K562 (cell line): ENCODE data around the gene PCK2. TPM values are rescaled to one million over a fixed set of nuclear protein-coding genes. Genes with fewer than 3 reads are reported as not detected.

Experiments used
- CREB1 ChIP-seq, 2 experiments: sonication (generic) in 1 of 2; formaldehyde crosslinking in 1 of 2; IDR thresholded peaks; 2 replicates each; pipeline versions ENCODE4 v1.6.1 to v1.8.0; 2012 to 2022; ENCODE audit warnings: inconsistent platforms in 1 of 2, mild to moderate bottlenecking in 1 of 2, missing genetic modification reagents in 1 of 2, moderate library complexity in 1 of 2
- DMBX1 ChIP-seq: fragments of 250-450 bp; sonication (Bioruptor Pico); IDR thresholded peaks from 2 replicates; pipeline ENCODE4 v1.8.0; 2022; ENCODE audit warnings: inconsistent platforms, mild to moderate bottlenecking, moderate library complexity, borderline replicate concordance
- EP300 ChIP-seq: IDR thresholded peaks from 2 replicates; pipeline ENCODE4 v1.6.1; 2012; ENCODE audit warnings: low read length, improper control_type of control experiment
- FOXJ3 ChIP-seq: sonication (generic); formaldehyde crosslinking; IDR thresholded peaks from 2 replicates; pipeline ENCODE4 v1.4.0; 2020; ENCODE audit warnings: mild to moderate bottlenecking, missing genetic modification reagents
- MAFF ChIP-seq: IDR thresholded peaks from 2 replicates; pipeline ENCODE4 v1.6.1; 2012; ENCODE audit warnings: low read length, improper control_type of control experiment
- MCM3 ChIP-seq: fragments of 450-650 bp; IDR thresholded peaks from 2 replicates; pipeline ENCODE4 v1.6.1; 2016
- MCM5 ChIP-seq: fragments of 450-650 bp; IDR thresholded peaks from 2 replicates; pipeline ENCODE4 v1.6.1; 2016; ENCODE audit warnings: low read depth
- NCOA4 ChIP-seq: fragments of 450-650 bp; IDR thresholded peaks from 2 replicates; pipeline ENCODE4 v1.6.1; 2018; ENCODE audit warnings: mild to moderate bottlenecking; ENCODE audit not compliant: partially characterized antibody
- NONO ChIP-seq, 2 experiments: fragments of 200-400 bp in 1 of 2; fragments of 450-650 bp in 1 of 2; formaldehyde crosslinking in 1 of 2; IDR thresholded peaks; 2 replicates each; pipeline ENCODE4 v1.6.1; 2017; ENCODE audit warnings: low read depth in 2 of 2, mild to moderate bottlenecking in 2 of 2, moderate library complexity in 2 of 2, low read length in 1 of 2
- NR2C2 ChIP-seq, 2 experiments: fragments of 200-800 bp in 1 of 2; sonication (Bioruptor generic) in 1 of 2; sonication (generic) in 1 of 2; formaldehyde crosslinking in 1 of 2; IDR thresholded peaks; 2 replicates each; pipeline versions ENCODE4 v1.6.1 to v1.8.0; 2016 to 2022; ENCODE audit warnings: mild to moderate bottlenecking in 1 of 2, missing compliant biosample characterization in 1 of 2, missing genetic modification characterization in 1 of 2, missing genetic modification reagents in 1 of 2
- PRPF4 ChIP-seq: fragments of 200-400 bp; formaldehyde crosslinking; IDR thresholded peaks from one replicate; pipeline ENCODE4 v1.6.1; 2017; ENCODE audit warnings: low read length, low read depth, mild to moderate bottlenecking; ENCODE audit not compliant: insufficient read depth, poor library complexity, severe bottlenecking
- PURB ChIP-seq: sonication (generic); formaldehyde crosslinking; IDR thresholded peaks from 2 replicates; pipeline ENCODE4 v1.9.0; 2021; ENCODE audit warnings: low read depth, mild to moderate bottlenecking, missing genetic modification reagents
- RBM39 ChIP-seq: fragments of 200-400 bp; formaldehyde crosslinking; optimal IDR thresholded peaks from 2 replicates; pipeline ENCODE3; 2018; ENCODE audit warnings: low read depth, low read length
- SLC30A9 ChIP-seq: fragments of 250-450 bp; sonication (Bioruptor Pico); IDR thresholded peaks from 2 replicates; pipeline ENCODE4 v1.8.0; 2022; ENCODE audit warnings: mild to moderate bottlenecking, moderate library complexity
- SMARCC2 ChIP-seq: fragments of 450-650 bp; IDR thresholded peaks from 2 replicates; pipeline ENCODE4 v1.6.1; 2017; ENCODE audit warnings: antibody characterized with exemption, moderate library complexity, mild to moderate bottlenecking, low read depth
- SMC3 ChIP-seq: conservative IDR thresholded peaks from 2 replicates; pipeline ENCODE4 v1.6.1; 2011; ENCODE audit warnings: low read depth, low read length, improper control_type of control experiment; ENCODE audit not compliant: insufficient read depth
- SP1 ChIP-seq: sonication (generic); formaldehyde crosslinking; IDR thresholded peaks from 2 replicates; pipeline ENCODE4 v1.8.1; 2022; ENCODE audit warnings: mild to moderate bottlenecking, missing genetic modification reagents
- SREBF1 ChIP-seq: fragments of 150-350 bp; IDR thresholded peaks from 2 replicates; pipeline ENCODE4 v1.6.1; 2014; ENCODE audit warnings: antibody characterized with exemption, low read depth, low read length, borderline replicate concordance
- TGIF2 ChIP-seq: sonication (generic); formaldehyde crosslinking; IDR thresholded peaks from 2 replicates; pipeline ENCODE4 v1.8.1; 2022; ENCODE audit warnings: mild to moderate bottlenecking, missing genetic modification reagents, moderate library complexity
- ZNF175 ChIP-seq: fragments of 200-800 bp; sonication (Bioruptor generic); IDR thresholded peaks from 2 replicates; pipeline ENCODE4 v1.6.1; 2016; ENCODE audit warnings: low read depth, mild to moderate bottlenecking, missing genetic modification characterization, missing compliant biosample characterization
- ZNF830 ChIP-seq: fragments of 250-450 bp; sonication (Bioruptor Pico); IDR thresholded peaks from 2 replicates; pipeline ENCODE4 v1.5.0; 2021; ENCODE audit warnings: mild to moderate bottlenecking
- polyA plus RNA-seq, 8 experiments: library from polyadenylated mRNA; depleted of rRNA in 4 of 8; stranded (reverse) in 5 of 8; unstranded in 3 of 8; fragments of >200 nt; fragmentation: Nextera tagmentation in 2 of 8; fragmentation: Illumina TruSeq in 1 of 8; extraction: Ambion mirVana in 2 of 8; extraction: Trizol in 1 of 8; gene quantifications; 2 replicates each; pipeline versions ENCODE4 v1.2.1 to v1.2.3, GENCODE V29; 2011 to 2014; ENCODE audit warnings: inconsistent platforms in 1 of 8, missing spikeins in 1 of 8
- total RNA-seq, 7 experiments: library from RNA; depleted of rRNA in 6 of 7; stranded (reverse); fragments of >200 nt in 6 of 7; fragmentation: Illumina TruSeq in 2 of 7; extraction: Trizol in 2 of 7; gene quantifications; 2 replicates each; pipeline versions ENCODE4 v1.2.1 to v1.2.3, GENCODE V29; 2011 to 2021; ENCODE audit warnings: low replicate concordance in 1 of 7
- TF ChIP-seq, protein P1 (sequence below): fragments of 450-650 bp; formaldehyde crosslinking; IDR thresholded peaks from 2 replicates; pipeline ENCODE4 v1.4.0; 2020; ENCODE audit warnings: mild to moderate bottlenecking, moderate library complexity
- TF ChIP-seq, protein P2 (sequence below): sonication (generic); formaldehyde crosslinking; IDR thresholded peaks from 2 replicates; pipeline ENCODE4 v1.9.0; 2022; ENCODE audit warnings: mild to moderate bottlenecking, missing genetic modification reagents
- TF ChIP-seq, protein P3 (sequence below): fragments of 250-450 bp; sonication (Bioruptor Pico); IDR thresholded peaks from 2 replicates; pipeline ENCODE4 v1.9.0; 2021; ENCODE audit warnings: mild to moderate bottlenecking, inconsistent platforms

Gene PCK2
- total and polyA plus RNA-seq, 9 of the 15 experiments (the other 6 are each of a cell fraction or from before 2014, with no cell fraction given): 3.3 to 60.9 (median 30.4) TPM

DNA sequence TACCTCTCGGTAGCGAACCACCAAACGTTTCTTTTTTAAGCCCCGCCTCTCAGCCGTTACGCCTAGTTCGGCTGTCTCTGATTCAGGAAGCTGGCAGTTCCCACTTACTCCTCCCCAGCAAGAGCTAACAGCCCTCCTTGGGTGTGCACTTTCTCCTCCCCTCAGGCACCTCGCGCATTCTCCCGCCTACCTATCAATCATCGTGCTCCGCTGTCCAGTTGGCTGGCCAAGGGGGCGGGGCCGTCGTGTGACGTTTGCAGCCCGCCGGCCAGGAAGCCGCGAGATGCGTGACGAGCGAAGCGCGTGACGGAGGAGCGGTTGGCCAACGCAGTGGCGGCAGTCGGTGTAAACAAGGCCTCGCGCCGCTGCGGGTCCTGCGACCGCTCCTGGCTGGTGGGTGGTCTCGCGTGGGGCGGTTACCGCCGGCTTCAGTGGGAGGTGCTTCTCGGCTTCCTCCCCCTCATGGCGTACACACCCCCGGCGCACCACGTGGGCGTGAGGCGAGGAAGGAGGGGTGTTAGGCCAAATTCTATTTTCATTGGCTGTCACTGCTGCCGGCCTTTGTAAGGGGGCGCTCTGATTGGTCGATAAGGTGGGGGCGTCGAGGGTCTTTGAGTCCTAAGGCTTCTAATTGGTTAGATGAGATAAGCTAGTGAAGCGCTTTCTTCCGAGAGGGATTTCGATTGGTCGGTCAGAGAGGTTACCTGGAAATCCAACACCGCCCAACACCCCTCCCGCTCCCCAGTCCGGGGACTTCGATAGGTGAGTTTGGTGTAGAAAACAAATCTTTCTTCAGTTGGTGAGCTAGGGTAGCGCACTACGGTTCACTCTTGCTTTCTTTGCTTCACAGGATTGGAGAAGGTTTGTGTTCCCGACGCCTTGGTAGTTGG lies 20.7 kb downstream of the PCK2 start, which contains the start of the genes DCAF11 and NRL (continued):
- TF ChIP-seq NR2C2 (CRISPR knock-in tag; IDR thresholded peaks at IDR 0.05) (no peak), NR2C2 (tag; IDR thresholded peaks at IDR 0.05) (peak; percentile 78; the same call in 1 of the 2 replicates), SP1 (CRISPR knock-in tag) (peak; percentile 99), ZNF830 (CRISPR knock-in tag) (no peak), MCM5 (no peak), PURB (CRISPR knock-in tag) (no peak), SREBF1 (no peak), SLC30A9 (no peak), DMBX1 (no peak), CREB1 (IDR thresholded peaks at IDR 0.05) (peak; percentile 93), CREB1 (CRISPR knock-in tag; IDR thresholded peaks at IDR 0.05) (peak; percentile 97), SMC3 (no peak), MAFF (no peak), NONO (IDR thresholded peaks at IDR 0.05; ENCODE audit: low read depth in 2 of 2, low read length in 1 of 2) (no peak), EP300 (no peak; the same call in 1 of the 2 replicates), PRPF4 (no peak), FOXJ3 (CRISPR knock-in tag) (no peak), NCOA4 (no peak), MCM3 (no peak), ZNF175 (CRISPR knock-in tag) (no peak), TGIF2 (no peak), SMARCC2 (no peak), RBM39 (no peak)
- TF ChIP-seq, protein P1, sequence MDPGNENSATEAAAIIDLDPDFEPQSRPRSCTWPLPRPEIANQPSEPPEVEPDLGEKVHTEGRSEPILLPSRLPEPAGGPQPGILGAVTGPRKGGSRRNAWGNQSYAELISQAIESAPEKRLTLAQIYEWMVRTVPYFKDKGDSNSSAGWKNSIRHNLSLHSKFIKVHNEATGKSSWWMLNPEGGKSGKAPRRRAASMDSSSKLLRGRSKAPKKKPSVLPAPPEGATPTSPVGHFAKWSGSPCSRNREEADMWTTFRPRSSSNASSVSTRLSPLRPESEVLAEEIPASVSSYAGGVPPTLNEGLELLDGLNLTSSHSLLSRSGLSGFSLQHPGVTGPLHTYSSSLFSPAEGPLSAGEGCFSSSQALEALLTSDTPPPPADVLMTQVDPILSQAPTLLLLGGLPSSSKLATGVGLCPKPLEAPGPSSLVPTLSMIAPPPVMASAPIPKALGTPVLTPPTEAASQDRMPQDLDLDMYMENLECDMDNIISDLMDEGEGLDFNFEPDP (CRISPR knock-in tag): no peak
- TF ChIP-seq, protein P2, sequence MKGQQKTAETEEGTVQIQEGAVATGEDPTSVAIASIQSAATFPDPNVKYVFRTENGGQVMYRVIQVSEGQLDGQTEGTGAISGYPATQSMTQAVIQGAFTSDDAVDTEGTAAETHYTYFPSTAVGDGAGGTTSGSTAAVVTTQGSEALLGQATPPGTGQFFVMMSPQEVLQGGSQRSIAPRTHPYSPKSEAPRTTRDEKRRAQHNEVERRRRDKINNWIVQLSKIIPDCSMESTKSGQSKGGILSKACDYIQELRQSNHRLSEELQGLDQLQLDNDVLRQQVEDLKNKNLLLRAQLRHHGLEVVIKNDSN (CRISPR knock-in tag): peak; percentile 96
- TF ChIP-seq, protein P3, sequence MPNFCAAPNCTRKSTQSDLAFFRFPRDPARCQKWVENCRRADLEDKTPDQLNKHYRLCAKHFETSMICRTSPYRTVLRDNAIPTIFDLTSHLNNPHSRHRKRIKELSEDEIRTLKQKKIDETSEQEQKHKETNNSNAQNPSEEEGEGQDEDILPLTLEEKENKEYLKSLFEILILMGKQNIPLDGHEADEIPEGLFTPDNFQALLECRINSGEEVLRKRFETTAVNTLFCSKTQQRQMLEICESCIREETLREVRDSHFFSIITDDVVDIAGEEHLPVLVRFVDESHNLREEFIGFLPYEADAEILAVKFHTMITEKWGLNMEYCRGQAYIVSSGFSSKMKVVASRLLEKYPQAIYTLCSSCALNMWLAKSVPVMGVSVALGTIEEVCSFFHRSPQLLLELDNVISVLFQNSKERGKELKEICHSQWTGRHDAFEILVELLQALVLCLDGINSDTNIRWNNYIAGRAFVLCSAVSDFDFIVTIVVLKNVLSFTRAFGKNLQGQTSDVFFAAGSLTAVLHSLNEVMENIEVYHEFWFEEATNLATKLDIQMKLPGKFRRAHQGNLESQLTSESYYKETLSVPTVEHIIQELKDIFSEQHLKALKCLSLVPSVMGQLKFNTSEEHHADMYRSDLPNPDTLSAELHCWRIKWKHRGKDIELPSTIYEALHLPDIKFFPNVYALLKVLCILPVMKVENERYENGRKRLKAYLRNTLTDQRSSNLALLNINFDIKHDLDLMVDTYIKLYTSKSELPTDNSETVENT (CRISPR knock-in tag): 0 out of 2 replicates have a peak, but pooled peaks have one; percentile 18
